Measurements from ENCODE around the gene GLRX.

GLRX gene

DNA sequence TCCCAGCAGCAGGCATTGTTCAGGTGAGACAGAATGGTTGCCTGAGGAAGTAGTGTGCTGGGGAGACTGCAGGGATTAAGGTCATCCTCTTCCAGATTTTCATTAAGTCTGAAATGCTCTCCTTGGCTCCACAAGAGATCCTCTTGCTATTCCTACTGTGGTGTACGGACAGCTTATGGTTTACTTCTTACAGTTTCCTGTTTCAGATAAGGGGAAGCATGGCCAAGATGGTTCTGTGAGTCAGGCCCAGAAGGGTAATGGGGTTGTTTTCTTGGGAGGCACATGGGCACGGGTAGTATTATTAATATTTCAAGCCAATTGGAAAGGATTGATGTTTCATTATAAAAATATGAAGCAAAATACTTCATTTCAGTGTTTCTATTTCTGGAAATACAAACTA, 42.9 kb downstream of the GLRX start:
- DNase-seq, result no peak

GRCh38 chr5:95778713-95779436, 43.7 kb downstream of the GLRX start:
- no peak for DNase-seq

- no peak for DNase-seq
These were observed 45.1 kb downstream of the GLRX start for GRCh38 chr5:95777441-95777840.

DNA sequence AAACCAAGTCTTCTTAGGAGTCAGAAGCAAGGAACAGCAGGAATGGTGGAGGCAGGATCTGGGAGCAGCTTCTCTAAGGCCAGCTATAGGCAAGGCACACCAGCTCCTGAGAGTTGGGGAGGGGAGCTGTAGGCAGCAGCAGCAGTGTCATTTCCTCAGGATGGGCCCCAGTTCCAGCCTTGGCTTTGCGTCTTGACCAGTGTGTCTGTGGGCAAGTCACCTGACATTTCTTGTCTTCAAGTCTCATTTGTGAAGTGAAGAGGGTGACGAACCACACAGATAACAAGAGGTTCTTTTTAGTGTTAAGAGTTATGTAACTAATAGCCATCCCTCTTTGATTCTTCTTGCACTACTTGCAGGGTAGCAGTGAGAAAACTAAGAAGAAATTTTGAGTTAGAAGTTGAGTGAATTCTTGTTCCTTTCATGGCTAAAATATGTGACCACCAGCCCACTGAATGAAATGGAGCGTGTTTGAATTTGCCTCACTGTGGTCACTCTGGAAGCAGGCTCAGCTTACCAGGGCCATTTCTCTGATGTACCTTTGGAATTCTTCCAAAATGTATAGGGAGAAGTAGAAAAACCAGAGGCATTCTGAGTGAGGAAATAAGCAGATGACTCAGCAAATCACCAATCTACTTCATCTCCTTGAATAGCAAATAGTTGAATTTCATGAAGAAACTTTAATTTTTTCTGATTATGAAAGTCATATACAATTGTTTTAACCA, 49.0 kb downstream of the GLRX start:
- DNase-seq, result no peak

GRCh38 chr5:95771892-95772291, 50.6 kb downstream of the GLRX start:
- no peak for DNase-seq

GRCh38 chr5:95770830-95771708, 51.5 kb downstream of the GLRX start:
- no peak for DNase-seq

DNA sequence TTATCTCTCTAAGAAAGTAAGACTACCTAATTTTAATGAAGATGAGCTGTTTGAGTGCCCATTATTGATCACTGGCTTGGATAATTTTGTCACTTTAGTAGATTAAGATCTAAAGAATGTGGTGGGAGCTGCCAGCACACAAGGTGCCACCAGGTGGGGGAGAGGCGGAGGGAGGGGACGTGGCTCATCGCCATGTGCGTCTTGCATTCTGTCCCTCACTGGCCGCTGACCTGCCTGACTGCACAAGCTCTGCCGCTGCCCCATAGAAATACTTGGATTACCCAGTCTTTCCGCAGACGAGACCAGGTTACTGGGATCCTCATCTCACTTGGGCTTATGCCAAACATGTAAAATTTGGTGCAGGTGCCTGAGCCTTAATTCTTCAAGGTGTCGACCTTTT, 53.8 kb downstream of the GLRX start:
- no peak for DNase-seq

DNA sequence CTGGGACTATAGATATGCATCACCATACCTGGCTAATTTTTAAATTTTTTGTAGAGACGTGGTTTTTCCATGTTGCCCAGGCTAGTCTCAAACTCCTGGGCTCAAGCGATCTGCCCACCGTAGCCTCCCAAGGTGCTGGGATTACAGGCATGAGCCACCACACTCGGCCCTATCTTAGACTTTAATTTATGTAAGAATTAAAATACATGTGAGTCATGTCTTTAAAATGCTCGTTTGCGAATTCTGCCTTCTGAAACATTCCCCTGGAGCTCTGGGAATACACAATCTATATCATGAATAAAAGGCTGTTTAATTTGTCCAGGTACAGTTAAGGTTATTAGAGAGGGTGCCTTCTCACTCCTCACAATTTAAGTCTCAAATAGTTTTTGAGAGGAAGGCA, 58.6 kb downstream of the GLRX start:
- no peak for DNase-seq
